ENCODE results near the gene SLC18A3. TPM values are rescaled to one million over a fixed set of nuclear protein-coding genes. Genes with fewer than 3 reads are reported as not detected.

The SLC18A3 gene
- total and polyA plus RNA-seq, 7 donors, result 0.16 to 2.5 (median 0.83) TPM; not detected in 3

- intact Hi-C loops (cut with DNase I), result no loop called here
- Histone ChIP-seq H3K27me3 (no peaks in the 10 kb centered on the region), H3K27ac (no peak overlapping the region), H3K4me3 (no peak overlapping the region), H3K4me1 (no peaks in the 10 kb centered on the region), H3K36me3 (no peaks in the 10 kb centered on the region), H3K9me3 (no peaks in the 10 kb centered on the region)
- 75 to 85% methylated on average over 4 of the region's 4 CpGs for WGBS, 2 donors
- TF ChIP-seq CTCF (IDR thresholded peaks at IDR 0.05), result no peak
- TF ChIP-seq POLR2A (IDR thresholded peaks at IDR 0.05), result no peak
- TF ChIP-seq POLR2AphosphoS5 (IDR thresholded peaks at IDR 0.05), result no peak
- TF ChIP-seq EP300 (IDR thresholded peaks at IDR 0.05), result no peak
- no peak for DNase-seq
Observed at GRCh38 chr10:49587981-49588380, 22.1 kb upstream of the SLC18A3 start.

- H3K4me1 ChIP-seq, result no peaks in the 10 kb centered on the region
- H3K27me3 ChIP-seq, result peaks cover 0 to 6% (median 0%) of the 10 kb centered on the region in 3 donors
- intact Hi-C loops (cut with DNase I), result no loop called here
- no peak for DNase-seq
- no peaks in the 10 kb centered on the region for H3K36me3 ChIP-seq
- no peak overlapping the region for H3K4me3 ChIP-seq
- no peak overlapping the region for H3K27ac ChIP-seq
- no peaks in the 10 kb centered on the region for H3K9me3 ChIP-seq
- no peak for TF ChIP-seq POLR2A (IDR thresholded peaks at IDR 0.05)
- TF ChIP-seq CTCF (IDR thresholded peaks at IDR 0.05), result peak in 3 of 4 experiments; percentile 59 to 76 (median 65)
- 45 to 51% methylated on average over 9 of the region's 9 CpGs for WGBS, 2 donors
Observed at GRCh38 chr10:49592726-49593563, 17.2 kb upstream of the SLC18A3 start.

GRCh38 chr10:49593564-49593875, 16.6 kb upstream of the SLC18A3 start:
- Histone ChIP-seq H3K4me3 (no peak overlapping the region), H3K27me3 (peaks cover 0 to 9% (median 0%) of the 10 kb centered on the region in 3 donors), H3K4me1 (no peaks in the 10 kb centered on the region), H3K36me3 (no peaks in the 10 kb centered on the region), H3K27ac (no peak overlapping the region), H3K9me3 (no peaks in the 10 kb centered on the region)
- intact Hi-C loops (cut with DNase I), result no loop called here
- 88 to 90% methylated on average over 6 of the region's 6 CpGs for WGBS, 2 donors
- TF ChIP-seq POLR2A (IDR thresholded peaks at IDR 0.05) (no peak), CTCF (IDR thresholded peaks at IDR 0.05) (no peak), EP300 (IDR thresholded peaks at IDR 0.05) (no peak), POLR2AphosphoS5 (IDR thresholded peaks at IDR 0.05) (no peak)
- no peak for DNase-seq

- Histone ChIP-seq H3K36me3 (no peaks in the 10 kb centered on the region), H3K9me3 (no peaks in the 10 kb centered on the region), H3K27me3 (peaks cover 0 to 12% (median 0%) of the 10 kb centered on the region in 3 donors), H3K4me1 (no peaks in the 10 kb centered on the region), H3K4me3 (no peak overlapping the region), H3K27ac (no peak overlapping the region)
- no peak for TF ChIP-seq CTCF (IDR thresholded peaks at IDR 0.05)
- TF ChIP-seq POLR2AphosphoS5 (IDR thresholded peaks at IDR 0.05), result no peak
- no peak for TF ChIP-seq EP300 (IDR thresholded peaks at IDR 0.05)
- TF ChIP-seq POLR2A (IDR thresholded peaks at IDR 0.05), result no peak
- intact Hi-C loops (cut with DNase I), result no loop called here
- 61 to 76% methylated on average over 4 of the region's 4 CpGs for WGBS, 2 donors
- no peak for DNase-seq
Observed at GRCh38 chr10:49593998-49594397, 16.1 kb upstream of the SLC18A3 start.

GRCh38 chr10:49594594-49594993, 15.5 kb upstream of the SLC18A3 start:
- intact Hi-C loops (cut with DNase I), result no loop called here
- DNase-seq, result no peak
- 2 to 4% methylated on average over 6 of the region's 6 CpGs for WGBS, 2 donors

More at GRCh38 chr10:49594594-49594993, 15.5 kb upstream of the SLC18A3 start:
- Histone ChIP-seq H3K27ac (no peak overlapping the region), H3K4me3 (no peak overlapping the region), H3K36me3 (no peaks in the 10 kb centered on the region), H3K27me3 (peaks cover 0 to 12% (median 0%) of the 10 kb centered on the region in 3 donors), H3K9me3 (no peaks in the 10 kb centered on the region), H3K4me1 (no peaks in the 10 kb centered on the region)
- TF ChIP-seq POLR2A (IDR thresholded peaks at IDR 0.05) (no peak), POLR2AphosphoS5 (IDR thresholded peaks at IDR 0.05) (no peak), CTCF (IDR thresholded peaks at IDR 0.05) (peak; percentile 6 to 68 (median 52)), EP300 (IDR thresholded peaks at IDR 0.05) (no peak)

Data from sigmoid colon (tissue), 7 donors.